Stimulated activated CD4-positive, alpha-beta T cell treated with anti-CD3 and anti-CD28 coated beads, Interleukin-1b, Interleukin-23, amount 100 ng/mL, for 24 hours (primary cell): ENCODE results near the gene TNS4.

Source experiments
- DNase-seq, 4 experiments: peaks; one replicate each; pipeline ENCODE4 v3.0.0-alpha.2; 2020; ENCODE audit warnings: low read depth in 4 of 4, low spot score in 1 of 4

The TNS4 gene

GRCh38 chr17:40443196-40443987 is 58.0 kb downstream of the TNS4 start, which contains the start of gene IGFBP4:
Gene IGFBP4, plus strand, starts transcription at chr17:40443450. Its CDS starts 286 bp downstream, at chr17:40443736.
- DNase-seq = peak in 3 of 4 experiments; percentile 36 to 62 (median 37)

GRCh38 chr17:40442392-40443195 is 58.8 kb downstream of the TNS4 start:
- DNase-seq = no peak

GRCh38 chr17:40440166-40440565 is 61.3 kb downstream of the TNS4 start:
- DNase-seq = no peak

GRCh38 chr17:40437095-40437732 is 64.2 kb downstream of the TNS4 start:
- no peak for DNase-seq

GRCh38 chr17:40436636-40437035 is 64.8 kb downstream of the TNS4 start:
- DNase-seq = no peak

GRCh38 chr17:40433551-40434415 is 67.6 kb downstream of the TNS4 start:
- no peak for DNase-seq

GRCh38 chr17:40432864-40433528 is 68.4 kb downstream of the TNS4 start:
- DNase-seq = no peak

GRCh38 chr17:40431231-40431602 is 70.2 kb downstream of the TNS4 start:
- no peak for DNase-seq

- DNase-seq = no peak
Measured at GRCh38 chr17:40430272-40431230, 70.9 kb downstream of the TNS4 start.

GRCh38 chr17:40427002-40427491 is 74.4 kb downstream of the TNS4 start:
- no peak for DNase-seq
